Activated CD8-positive, alpha-beta memory T cell treated with anti-CD3 and anti-CD28 coated beads for 4 hours (primary cell): ENCODE results near the gene ARHGEF38.
A peak's percentile ranks its signal among the peaks of the same experiment; 100 is the strongest.
"Not testable (repeated sequence)": the region's sequence is repeated elsewhere in the genome, so short reads cannot be mapped to it uniquely, and the experiment has no call there.

Experiments used
- DNase-seq, 2 donors: peaks; one replicate each; pipeline ENCODE4 v3.0.0-alpha.2; 2020; ENCODE audit warnings: low read depth in 2 of 2

Gene ARHGEF38

GRCh38 chr4:105651884-105652283 lies 99.5 kb downstream of the ARHGEF38 start:
- no peak for DNase-seq

GRCh38 chr4:105652286-105652888 lies 100.0 kb downstream of the ARHGEF38 start:
- no peak for DNase-seq

DNA sequence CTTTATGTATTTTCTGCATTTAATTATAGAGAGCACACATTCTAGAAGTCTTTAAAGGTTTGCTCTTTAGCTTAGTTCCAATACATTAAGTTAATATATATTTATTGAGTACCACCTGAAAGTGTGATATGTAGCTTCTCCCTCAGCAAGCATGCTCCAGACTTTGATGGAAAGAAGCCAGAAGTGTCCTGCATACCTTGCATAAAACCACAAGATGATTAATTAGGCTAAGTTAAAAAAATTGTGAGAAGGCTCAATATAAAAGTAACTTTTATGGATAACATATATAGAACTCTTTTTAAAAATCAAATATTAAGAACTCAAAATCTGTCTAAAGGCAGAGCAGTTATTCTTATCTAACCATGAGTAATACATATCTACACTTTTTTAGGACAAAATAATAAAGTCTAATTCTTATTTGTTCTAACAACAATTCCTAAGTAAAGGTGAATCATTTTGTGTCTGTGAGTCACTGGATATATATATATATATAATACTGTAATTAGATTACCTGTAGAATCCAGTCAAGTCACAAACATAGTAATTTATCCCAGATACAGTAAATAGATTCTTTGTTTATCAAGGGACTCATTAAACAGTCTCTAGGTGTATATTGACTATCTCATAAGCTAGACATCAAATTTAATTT lies 104.8 kb downstream of the ARHGEF38 start:
- DNase-seq: no peak

- no peak for DNase-seq
Measured at GRCh38 chr4:105659190-105659589, 106.8 kb downstream of the ARHGEF38 start.

DNA sequence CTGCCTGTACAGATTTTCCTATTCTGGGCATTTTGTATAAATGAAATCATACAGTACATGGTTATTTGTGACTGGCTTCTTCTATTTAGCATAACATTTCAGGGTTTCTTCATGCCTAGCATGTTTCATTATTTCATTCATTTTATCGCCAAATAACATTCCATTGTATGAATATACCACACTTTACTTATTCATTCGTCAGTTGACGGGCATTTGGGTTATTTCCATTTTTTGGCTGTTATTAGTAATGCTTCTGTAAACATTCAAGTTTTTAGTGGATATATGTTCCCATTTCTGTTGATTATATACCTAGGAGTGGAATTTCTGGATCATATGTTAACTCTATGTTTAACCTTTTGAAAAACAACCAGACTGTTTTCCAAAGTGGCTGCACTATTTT lies 108.6 kb downstream of the ARHGEF38 start:
- DNase-seq: no peak

DNA sequence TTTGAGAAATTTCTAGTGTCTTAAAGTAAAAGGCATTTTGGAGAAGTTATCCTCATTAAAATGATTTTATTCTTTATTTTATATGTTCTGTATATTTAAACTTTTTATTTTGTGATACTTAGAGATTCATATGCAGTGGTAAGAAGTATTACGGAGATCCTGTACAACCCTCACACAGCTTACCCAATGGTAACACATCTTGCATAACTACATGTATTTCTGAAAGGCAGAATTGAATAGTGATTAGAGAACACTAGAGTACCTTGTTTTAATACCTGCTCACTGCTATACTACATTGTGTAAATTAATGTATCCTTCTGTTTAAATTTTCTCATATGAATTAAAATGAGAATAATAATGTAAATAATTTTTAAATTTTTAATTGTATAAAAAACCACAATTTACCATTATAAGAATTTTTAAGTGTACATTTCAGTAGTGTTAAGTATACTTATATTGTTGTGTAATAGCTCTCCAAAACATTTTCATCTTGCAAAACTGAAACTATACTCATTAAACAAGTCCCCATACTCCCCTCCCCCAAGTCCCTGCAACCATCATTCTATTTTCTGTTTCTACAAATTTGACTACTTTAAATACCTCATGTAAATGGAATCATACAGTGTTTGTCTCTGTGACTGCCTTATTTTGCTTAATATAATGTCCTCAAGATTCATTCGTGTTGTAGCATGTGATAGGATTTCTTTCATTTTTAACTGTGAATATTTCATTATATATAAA lies 110.7 kb downstream of the ARHGEF38 start:
- DNase-seq: no peak

- DNase-seq: no peak
Measured at GRCh38 chr4:105666693-105667092, 114.3 kb downstream of the ARHGEF38 start.

DNA sequence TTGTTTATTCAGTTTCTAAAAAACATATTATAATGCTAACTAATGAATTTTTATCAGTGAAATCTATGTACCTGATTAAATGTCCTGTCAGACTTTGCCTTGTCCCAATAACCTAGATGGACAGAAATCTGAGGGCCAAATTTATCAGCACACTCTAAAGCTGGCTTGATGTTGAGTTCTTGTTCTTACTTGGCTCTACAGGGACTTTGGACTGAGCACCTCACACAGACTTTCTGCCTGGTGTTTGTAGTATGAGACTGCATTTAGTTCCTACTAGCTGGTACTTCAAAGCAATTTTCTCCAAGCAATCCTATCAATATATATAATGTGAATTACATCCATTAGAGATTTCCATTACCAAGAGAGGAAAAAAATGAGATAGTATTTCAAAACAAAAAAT lies 118.3 kb downstream of the ARHGEF38 start:
- DNase-seq: no peak

GRCh38 chr4:105671301-105671700 lies 118.9 kb downstream of the ARHGEF38 start:
- no peak for DNase-seq

GRCh38 chr4:105674011-105674410 lies 121.6 kb downstream of the ARHGEF38 start:
- DNase-seq: no peak

DNA sequence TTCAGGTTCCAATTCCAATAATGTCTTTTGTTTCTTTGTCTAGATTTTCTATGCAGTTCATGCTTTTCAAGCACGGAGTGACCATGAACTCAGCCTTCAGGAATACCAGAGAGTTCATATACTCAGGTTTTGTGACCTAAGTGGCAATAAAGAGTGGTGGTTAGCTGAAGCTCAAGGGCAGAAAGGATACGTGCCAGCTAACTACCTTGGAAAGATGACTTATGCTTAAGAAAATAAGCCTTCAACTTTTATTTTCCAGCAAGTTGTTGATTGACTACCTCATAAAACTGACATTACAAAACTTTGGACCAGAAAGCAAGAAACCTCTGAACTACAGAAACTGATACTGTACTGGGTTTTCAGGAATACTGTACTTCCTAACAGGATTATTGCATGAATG lies 125.3 kb downstream of the ARHGEF38 start:
- DNase-seq: no peak

- DNase-seq: no peak
Measured at GRCh38 chr4:105679186-105679585, 126.8 kb downstream of the ARHGEF38 start.

DNA sequence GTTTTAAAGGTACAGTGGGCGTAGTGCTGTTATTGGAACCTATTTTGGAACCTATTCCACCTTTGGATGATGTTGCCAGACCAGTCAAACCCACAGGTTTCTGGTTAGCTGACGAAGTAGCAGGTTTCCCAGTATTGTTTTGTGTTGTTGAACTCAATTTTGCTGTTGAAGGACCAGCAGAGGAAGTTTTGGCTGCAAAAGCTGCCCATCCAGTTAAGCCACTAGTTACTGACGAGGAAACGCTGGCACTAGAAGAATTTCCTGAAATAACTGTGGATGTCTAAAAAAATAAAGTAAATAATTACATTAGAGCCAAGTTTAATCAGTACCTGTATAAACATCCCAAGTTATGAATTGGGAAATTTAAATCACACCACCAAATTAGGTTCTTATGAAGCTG lies 130.6 kb downstream of the ARHGEF38 start:
- DNase-seq: no peak

DNA sequence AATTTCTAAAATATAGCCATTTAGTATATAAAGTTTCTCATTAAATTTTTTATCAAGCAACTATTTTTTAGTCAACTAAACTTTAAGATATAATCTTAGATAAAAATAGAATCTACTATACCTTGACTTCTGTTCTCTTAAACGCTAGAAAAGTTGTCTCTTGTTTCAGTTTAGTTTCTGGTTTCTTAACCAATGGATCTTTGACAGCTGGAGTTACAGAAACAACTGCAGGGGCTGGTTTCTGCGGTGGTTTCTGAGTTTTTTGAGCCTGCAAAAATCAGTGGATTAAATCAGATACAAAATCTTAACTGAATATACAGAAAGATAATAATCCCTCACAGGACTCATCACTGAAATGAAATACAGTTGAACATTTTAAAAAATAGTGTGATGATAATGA lies 134.2 kb downstream of the ARHGEF38 start:
- DNase-seq: no peak

DNA sequence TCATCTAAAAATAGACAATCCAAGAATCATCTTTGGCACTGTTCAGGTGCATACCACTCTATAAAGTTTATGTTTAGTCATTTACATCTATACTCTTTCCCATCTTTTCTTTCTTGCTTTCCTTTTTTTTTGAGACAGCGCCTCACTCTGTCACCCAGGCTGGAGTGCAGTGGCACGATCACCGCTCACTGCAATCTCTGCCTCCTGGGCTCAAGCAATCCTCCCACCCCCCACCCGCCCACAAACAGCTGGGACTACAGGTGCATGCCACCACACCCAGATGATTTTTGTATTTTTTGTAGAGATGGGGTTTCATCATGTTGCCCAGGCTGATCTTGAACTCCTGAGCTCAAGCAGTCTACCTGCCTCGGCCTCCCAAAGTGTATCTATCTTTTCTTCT lies 142.4 kb downstream of the ARHGEF38 start:
- not testable (repeated sequence) for DNase-seq

- not testable (repeated sequence) for DNase-seq
Measured at GRCh38 chr4:105695832-105696231, 143.4 kb downstream of the ARHGEF38 start.

DNA sequence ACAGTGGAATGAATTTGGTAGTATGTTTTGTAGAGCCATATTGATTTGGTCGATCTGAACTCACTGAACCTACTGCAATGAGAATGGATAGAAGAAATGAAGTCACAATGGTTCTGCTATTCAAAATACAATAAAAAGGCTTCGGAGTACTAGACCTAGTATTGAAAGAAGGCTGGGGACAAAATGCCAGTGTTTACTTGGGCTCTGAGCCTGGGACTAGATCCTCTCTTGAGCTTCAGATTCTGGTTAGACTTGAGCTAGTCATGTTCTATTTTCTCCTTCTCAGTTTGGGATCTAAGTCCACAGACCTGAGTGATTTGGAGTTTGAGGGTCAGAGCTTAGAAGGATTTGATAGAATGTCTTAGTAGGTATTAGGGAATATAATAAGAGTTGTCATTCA lies 146.2 kb downstream of the ARHGEF38 start:
- DNase-seq: no peak

GRCh38 chr4:105707782-105708180 lies 155.4 kb downstream of the ARHGEF38 start:
- no peak for DNase-seq

DNA sequence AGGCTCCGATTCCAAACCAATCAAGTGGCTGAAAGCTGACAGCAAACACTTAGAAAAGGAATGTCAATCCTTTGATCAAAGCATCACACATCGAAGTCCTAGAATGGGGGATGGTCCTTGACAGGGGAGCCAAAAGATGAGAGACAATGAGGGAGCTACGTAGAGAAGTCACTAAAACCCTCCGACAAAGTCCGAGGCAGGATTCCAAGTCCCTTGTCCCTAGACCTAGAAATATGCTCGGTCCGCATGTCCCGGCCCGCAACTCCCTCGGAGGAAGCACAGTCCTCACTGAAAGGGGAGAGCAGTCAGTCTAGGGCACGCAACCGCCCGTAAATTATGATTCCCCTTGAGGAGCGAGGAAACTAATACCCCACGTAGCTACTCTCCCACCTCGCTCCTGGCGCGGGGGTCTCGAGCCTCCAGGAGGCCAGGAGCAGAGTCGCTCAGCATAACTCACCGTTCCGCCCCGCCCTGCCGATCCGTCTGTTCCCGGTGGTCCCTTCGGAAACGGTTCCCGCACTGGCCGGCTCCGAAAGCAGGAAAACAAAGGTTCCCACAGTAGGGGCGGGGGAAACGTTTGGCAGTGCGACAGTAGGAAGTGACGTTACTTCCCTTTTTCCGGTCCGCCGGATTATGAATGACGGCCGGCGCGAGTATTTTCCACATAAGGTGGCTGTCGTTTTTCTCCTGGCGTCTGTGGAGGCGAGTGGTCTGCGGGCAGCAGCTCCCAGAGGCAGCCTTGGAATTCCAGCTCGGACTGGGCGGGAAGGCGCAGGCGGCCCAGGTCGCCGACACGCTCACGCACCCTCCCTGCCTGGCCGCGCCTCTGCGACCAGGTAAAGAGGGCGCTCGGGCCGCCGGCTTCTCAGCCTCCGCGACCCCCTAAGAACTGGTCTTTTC lies 156.0 kb downstream of the ARHGEF38 start, which contains the start of the genes GSTCD and INTS12:
GSTCD (plus strand) TSS at position 604 of the 900 bp plus-strand sequence. CDS start 8,830 bp downstream, outside the sequence.
INTS12 (minus strand) TSS at position 509 of the 900 bp plus-strand sequence. CDS start 8,684 bp downstream, outside the sequence.
- peak; percentile 74 to 81 for DNase-seq

GRCh38 chr4:105709081-105709450 lies 156.6 kb downstream of the ARHGEF38 start:
- no peak for DNase-seq

DNA sequence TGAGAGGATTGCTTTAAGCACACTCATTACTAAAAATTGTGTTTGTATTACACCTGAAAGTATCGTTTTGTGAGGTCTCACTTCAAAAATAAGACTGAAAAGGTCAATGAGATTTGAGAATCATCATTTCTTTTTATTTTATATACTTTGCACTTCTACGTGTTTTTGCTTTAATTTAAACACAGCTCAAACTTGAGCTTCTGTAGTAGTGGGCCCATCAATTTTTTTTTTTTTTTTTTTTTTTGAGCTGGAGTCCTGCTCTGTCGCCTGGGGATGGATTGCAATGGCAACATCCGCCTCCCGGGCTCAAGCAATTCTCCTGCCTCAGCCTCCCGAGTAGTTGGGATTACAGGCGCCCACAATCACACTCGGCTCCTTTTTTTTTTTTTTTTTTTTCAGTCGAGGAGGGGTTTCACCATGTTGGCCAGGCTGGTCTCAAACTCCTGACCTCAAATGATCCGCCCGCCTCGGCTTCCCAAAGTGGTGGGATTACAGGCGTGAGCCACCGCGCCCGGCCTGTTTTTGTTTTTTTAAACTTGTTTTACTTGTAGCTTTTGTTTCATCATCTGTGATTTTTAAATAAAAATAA lies 157.7 kb downstream of the ARHGEF38 start:
- DNase-seq: no peak
